Stimulated activated CD8-positive, alpha-beta memory T cell treated with anti-CD3 and anti-CD28 coated beads, Interleukin-15, amount 100 ng/mL, for 1 hour (primary cell): Measurements from ENCODE around the gene SOBP.

Source experiments
- DNase-seq: peaks from one replicate; pipeline ENCODE4 v3.0.0-alpha.2; 2020; ENCODE audit warnings: low read depth

The SOBP gene

DNA sequence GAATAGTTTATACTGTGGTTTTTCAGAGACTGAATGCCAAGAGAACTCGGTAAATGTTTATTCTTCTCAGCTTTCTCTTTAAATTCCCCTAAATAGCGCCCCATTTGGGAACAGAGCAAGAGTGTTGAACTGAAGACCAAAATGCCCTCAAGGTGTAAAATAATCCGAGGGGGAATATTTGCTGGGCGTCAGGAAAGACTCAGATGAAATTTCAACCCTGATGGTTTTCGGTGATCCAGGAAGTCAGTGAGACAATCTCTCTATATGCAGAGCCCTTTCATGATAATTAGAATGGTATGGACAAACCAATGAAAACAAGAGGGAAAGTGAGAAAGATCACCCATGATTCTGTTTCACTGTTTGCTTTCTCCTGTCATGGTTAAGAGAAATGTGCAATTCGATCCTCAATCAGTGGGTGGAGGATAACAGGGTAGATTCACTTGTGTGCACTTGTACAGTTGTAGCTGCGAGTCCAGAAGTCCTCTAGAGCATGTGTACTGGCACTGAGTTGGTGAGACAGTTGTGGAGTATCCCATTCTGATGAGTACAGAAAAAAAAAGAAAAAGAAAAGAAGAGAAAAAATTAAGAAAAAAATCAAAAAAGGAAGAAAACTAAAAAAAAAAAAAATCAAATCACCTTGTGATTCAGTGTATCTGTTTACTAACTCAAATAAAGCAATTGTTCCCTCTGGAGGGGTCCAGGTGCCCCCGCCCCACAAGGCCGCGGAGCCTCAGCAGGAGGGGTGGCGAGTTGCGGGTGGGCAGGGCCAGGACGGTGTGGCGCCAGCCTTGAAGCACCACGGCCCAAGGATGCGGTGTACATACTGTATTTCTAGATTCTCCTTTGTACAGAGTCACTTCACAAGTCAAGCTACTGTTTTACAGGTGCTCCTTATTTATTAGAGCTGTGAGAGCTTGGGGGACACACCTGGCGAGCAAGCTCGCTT lies 169.3 kb downstream of the SOBP start:
- DNase-seq, result no peak

DNA sequence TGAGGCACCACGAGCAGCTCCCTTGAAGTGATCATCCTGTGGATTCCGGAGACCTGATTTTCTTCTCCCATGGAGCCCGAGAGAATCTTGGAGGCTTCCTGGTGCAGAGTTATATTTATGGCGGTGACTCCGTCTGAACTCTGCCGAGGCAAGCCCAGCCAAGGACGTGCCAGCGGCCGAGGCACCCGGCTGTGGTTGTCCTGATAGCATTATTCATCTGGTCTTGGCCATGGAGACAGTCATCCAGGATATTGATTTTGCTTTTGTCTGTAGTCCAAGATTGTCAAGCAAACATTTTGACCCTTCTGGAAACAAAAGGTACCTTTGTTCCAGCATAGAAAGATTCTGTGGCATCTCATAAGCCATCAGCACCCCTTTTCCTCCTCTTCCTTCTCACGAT lies 170.9 kb downstream of the SOBP start:
- no peak for DNase-seq

DNA sequence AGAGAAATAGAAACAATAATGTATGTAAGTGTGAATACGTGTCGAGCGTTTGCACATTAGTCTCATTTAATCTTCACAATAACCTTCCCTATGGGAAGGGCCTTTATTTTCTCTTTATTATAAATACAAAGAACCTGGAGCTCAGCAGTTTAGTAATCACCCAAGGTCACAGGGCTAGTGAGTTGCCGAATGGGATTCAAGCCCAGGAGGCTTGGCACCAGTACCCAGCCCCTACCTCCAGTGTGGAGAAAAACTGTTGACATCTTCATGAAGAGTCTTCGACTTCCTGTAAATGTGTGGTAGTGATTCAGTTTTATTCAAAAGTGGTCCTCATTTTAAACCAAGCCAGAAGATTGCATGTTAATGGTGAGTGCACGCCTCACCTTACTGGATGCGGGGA lies 171.4 kb downstream of the SOBP start:
- no peak for DNase-seq

DNA sequence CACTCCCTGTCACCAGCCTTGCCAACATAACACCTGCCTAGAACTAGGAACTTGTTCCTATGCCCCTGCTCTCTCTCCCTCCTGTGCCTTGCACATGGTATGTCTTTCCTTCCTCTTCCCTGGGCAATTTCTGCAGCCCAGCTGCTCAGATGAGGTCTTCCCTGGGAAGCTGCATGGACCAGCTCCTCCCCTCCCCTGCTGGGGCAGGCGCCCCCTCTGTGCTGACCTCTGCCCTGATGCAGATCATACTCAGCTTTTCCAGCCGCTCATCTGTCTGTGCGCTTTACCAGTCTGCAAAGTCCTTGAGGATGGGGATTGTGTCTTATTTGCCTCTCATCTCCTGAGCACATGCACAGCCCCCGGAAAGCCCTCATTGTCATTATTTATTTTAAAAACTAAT lies 172.4 kb downstream of the SOBP start:
- no peak for DNase-seq

DNA sequence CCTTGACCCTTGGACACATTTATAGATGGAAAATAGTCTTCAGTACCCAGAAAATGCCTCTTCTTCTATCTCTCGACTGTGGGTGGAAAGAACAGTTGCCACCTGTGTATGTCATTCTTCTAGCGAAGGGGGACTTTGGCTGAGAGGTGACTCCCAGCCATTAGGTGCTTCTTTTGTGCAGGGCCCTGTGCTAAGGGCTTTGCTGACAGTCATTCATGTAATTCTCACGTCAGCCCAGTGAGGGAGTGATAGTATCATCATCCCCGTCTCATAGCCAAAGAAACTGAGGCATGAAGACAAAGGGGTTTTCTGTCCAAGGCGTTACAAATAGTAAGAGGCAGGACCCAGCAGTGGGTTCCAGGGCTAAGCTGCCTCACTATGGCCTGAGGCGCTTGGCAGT lies 173.4 kb downstream of the SOBP start:
- DNase-seq, result no peak

DNA sequence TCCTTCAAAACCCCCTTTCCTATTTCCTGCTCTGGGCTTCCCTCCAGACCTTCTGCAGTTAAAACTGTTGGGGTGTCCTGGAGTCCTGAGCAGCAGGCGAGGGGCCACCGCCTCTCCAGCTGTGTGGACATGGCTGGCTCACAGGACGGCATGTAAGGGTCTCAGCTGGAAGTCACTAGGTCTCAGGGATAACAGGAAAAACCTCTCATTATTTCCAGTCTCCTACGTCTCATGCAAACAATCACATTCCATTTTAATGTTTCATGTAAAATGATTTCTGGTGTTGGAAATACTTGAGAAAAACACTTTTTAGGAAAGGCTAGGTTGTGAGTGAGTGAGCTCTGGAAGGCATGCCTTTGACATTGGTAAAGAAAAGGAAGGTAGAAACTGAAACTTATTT lies 175.5 kb downstream of the SOBP start:
- DNase-seq, result no peak

DNA sequence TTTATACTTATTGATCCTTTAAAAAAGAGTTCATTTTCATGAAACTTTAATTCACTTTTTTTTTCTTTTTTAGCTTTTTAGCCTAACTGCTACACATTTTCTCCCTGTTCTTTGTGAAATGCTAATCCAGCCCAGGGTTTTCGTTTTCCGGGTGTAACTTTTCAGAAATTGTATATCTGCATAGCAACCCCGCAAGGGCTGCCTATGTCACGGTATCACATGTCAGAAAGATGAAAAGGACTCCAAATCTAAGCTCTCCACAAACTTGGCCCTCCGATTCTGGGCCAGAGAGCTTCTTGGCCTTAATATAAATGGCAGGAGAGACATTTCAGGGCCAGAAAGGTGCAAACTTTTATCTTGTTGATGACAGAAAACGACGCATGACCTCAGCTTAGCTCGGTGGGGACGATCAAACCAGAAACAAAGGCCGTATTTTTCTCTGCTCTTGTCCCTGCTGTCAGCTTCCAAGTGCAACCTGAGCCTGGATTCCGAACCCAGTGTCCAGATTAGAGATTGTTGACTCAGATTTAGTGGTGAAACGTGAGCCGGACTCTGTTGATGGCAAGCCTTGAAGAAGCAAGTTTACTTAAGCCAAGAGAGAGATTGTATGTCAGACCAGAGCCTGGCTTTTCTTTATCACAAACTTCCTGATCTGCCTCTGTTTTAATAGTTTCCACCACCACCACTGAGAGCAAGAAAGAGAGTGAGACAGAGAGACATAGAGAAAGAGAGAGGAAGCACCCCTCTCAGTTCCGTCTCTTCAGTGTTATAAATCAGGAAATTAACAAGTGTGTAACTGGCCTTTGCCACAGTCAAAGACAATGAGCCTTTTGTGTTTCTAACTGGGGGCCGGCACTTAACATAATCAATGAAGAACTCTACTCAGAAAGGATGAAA lies 176.4 kb downstream of the SOBP start:
- DNase-seq, result no peak

DNA sequence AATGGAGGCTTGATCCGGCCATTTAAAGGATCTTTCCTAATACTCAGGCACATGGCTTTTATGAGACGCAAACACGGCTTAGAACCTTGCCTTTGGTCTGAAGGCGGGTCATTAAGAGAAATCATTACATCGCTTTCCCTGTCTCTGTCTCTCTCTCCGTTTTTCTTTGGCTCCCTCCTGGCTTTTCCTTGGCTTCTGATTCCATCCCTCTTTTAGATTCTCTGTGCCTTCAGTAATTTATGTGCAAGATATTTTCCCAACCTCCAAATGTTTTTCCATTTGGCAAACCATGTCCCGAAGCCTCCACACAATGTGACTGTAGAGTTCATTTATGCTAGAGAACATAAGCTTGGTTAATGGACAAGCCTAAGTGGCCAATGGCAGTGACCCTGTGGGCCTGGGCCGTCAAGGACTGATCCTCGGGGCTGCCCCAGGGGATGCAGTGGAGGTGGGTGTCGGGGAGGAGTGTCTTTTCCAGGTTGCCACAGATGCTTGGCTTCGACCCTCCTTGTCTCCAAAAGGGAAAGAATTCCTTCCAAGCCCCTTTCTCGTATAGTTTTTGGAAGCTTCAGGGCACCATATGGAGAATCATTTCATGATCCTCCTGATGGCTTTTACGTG lies 177.2 kb downstream of the SOBP start:
- DNase-seq, result no peak

DNA sequence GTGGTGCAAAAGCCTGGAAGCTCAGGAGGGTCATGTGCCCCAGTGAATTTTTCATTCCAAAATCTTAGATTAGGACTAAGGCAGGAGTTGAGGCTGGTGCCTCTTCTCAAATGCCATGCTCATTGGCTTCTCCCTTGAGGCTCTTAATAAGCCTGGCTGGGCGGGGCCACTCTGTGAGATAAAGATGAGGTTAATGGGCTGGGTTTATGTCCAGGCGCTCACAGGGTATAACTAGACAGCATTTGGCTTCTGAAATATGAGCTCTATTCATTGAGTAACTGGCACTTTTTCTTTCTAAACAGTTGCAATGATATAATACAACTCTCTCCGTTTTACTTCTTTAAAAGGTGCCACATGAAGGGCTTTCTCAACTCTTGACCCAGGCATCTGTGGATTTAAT lies 177.9 kb downstream of the SOBP start:
- no peak for DNase-seq

DNA sequence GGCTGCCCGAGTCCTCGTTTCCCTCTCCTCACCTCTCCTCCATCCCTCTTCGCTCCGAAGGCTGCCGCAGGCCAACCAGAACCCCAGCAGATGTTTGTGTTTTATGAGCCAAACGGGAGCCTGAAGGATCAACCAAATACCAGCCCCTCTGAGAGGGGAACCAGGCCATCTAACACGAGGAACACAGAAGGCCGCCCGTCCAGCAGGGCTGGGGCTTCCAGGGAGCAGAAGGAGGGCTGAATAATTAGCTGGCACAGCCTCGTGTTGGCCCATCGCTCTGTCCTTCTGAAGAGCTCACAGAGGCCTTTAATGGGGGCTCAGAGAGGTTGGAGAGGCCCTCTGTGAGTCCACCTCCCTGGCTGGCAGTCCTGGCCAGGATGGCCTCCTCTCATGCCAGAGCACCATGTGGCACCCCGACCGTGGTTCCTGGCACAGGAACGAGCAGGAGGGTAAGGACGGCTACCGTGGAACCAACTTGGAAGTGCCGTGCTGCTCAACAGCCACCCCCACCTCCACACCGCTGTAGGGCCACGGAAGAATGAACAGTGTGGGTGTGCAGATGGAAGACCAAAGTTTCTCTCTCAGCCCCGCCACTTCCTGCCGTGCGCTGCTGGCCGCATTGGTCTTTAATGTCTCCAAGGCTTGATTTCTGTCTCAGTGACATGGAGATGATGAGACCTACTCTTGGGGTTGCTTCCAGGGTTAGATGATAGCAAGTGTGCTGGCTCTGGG lies 179.0 kb downstream of the SOBP start:
- no peak for DNase-seq

DNA sequence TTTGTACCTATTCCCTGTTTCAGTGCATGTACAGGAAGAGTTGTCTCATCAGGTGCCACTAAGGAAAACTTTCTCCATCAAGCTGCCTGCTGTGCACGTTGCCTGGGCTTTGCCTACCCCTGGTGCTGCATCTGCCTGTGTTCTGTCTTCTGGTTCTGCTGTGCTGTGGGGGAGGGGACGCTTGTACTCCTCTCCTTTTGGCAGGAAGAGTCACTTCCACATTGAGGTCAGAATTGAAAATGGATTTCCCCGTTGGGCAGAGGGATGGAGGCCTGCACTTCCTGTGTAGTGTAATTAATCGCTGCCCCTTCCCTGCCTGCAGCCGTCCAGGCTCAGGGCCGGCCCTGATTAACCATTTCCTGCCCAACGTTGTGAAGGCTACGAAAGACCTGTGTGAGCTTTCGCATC lies 180.9 kb downstream of the SOBP start:
- no peak for DNase-seq

DNA sequence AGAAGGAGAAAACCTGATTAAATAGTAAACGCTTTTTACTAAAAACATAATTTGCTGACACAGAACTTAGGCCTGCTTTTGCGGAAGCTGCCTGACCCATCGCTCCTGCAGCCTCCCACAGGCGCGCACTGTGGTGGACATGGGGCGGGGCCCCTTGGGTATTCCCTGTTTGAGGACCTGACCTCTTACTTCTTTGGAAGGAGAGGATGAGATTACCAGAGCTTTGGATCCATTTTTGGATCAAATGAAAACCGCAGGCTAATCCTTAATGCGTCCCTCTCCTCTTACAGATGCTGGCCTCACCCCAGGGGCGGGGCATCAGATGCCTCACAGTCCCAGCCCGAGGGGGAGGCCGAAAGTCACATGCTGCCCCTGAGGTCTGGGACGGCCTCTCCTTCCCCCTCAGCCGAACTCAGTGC lies 183.2 kb downstream of the SOBP start:
- no peak for DNase-seq

DNA sequence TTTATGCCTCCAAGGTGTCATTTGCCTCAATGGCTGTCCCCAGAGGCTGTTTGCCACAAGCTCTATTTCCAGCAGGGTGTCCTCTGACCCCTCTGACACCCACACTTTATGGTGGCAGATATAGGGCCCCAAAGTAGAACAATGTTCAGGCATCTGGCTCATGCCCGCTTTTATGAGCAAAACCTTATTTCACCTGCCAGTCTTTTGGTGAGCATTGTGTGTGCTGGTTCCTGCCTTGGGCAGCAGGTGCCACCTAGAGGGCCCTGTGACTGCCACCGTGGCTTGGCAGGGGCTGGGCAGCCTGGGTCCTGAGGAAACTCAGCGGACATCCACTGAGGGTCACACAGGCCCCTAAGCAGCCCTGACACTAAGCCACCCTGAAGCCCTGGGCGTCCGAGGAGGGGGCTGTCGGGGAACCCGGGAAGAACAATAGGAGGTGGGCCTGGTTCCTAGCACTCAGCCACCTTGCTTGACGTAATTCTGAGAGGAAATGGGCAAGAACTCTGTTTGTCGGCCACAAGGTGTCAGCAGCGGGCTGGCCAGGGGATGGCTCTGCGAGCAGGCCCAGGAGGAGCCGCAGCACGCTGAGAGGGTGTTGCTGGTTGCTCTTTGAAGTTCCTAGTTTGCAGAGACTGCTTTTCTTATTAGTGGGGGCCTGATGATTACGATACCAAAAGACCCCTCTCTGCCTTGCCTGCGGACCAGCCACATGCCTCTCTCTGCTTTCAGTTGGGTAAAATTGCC lies 185.2 kb downstream of the SOBP start:
- peak; percentile 74 for DNase-seq

DNA sequence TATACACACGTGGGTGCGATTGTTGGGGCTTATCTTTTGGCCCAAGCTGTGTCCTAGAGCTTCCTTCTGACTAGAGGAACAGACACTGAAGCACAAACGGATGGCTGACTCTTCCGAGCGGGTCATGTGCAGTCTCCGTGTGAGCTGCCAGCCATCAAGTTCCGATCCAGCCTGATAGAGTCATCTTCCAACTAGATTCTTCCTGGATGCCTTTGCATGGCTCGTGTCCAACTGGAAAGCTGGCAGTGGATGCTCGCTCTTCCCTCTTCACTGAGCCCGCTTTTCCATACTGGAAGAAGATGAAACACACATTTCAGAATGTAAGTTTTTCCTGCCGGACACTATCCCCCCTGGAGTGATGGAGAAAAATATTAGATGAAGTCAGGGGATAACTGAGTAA lies 186.1 kb downstream of the SOBP start:
- DNase-seq, result no peak

DNA sequence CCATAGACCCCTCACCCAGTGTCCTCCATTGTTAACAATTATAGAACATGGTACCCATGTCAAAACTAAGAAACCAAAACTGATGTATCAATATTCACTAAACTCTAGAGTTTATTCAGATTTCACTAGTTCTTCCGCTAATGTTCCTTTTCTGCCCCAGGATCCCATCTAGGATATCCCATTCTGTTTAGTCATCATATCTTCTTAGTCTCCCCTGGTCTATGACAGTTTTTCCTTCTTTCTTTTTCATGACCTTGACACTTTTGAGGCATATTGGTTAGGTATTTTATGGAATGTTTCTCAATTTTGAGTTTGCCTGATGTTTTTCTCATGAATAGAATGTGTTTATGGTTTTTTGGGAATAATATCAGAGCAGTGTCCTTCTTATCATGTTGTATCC lies 187.5 kb downstream of the SOBP start:
- no peak for DNase-seq

DNA sequence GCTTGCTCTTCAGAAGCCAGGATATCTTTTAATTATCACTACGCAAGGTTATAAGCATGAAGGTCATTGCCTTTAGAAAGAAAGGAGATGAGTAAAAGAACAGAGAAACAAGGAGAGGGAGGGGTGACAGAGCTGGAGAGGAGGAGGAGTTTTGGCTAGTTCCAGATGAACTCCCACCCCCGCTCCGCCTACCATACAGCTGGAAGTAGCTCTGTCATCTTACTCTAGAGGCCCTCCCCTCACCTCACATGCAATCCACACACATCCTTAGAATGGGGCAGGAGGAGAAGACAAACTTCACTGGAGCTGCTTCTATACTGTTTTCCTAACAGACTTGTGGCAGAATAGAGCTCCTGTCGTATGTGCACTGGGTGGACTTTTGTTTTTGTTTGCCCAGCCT lies 189.5 kb downstream of the SOBP start:
- DNase-seq, result no peak

DNA sequence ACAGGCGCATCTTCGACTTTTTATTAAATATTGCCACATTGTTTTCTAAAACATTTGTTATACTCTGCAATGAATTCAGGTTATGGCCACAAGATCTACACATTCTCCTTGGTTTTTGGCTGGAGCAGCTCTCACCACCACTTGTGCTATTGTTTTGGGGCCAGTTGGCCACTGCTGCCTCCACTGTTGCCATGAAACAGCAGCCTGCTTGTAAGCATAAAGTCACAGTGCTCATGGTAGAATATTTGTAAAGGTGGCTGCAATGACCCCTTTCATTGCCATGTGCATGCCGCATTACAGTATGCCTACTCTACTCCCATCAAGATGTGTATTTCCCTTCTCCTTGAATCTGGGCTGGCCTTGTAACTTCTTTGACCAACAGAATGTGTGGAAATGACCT lies 192.8 kb downstream of the SOBP start:
- DNase-seq, result no peak

DNA sequence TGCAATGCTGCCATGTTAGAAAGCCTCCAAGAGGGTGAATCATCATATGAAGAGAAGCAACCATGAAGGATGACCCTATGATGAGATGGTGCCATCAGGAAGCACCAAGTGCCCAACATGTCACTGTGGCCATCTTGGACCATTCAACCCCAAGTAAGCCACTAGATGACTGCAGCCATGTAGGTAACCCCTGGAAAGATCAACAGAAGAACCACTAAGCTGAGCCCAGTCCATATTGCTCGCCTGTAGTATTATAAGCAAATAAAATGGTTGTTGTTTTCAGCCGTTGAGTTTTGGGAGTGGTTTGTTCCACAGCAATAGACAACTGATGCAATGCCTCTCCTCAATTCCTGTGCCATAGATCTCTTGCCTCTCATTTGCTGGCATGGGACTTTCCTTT lies 193.3 kb downstream of the SOBP start:
- DNase-seq, result no peak

DNA sequence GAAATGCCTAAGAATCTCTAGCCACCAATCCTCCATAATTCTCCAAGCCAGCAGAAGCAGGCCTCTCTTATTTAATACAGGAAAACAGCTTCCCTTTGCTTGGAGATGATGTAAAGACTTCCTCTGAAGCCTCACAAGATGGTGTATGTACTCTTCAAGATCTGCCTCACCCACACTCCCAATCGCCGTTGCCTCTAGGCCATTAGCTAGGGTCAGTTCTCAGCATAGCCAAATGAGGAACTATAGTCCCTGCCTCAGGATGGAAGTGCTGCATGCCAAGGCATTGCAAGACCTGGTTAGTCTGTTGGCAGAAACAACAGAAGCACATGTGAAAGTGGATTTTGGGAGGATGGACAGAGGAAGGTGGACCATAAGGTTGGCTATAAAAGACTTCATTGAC lies 195.1 kb downstream of the SOBP start:
- DNase-seq, result no peak

DNA sequence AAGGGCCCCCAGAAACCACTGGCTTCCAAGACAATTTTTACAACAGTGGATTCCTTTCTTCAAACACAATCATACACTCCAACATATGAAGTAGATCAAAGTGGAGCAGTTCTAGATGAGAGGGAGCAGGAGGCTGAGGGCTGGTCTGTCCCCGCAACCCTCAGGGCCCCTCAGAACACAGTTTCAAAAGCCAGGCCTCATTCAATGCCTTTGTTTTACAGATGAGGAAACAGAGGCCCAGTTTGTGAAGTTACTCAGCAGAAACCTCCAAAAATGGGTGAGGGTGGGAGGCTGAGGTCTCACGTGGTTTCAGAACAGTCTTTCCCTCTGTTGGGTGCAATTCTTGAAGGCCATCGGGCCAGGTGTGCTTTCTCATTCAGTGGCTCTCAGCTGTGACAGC lies 199.3 kb downstream of the SOBP start:
- DNase-seq, result no peak

DNA sequence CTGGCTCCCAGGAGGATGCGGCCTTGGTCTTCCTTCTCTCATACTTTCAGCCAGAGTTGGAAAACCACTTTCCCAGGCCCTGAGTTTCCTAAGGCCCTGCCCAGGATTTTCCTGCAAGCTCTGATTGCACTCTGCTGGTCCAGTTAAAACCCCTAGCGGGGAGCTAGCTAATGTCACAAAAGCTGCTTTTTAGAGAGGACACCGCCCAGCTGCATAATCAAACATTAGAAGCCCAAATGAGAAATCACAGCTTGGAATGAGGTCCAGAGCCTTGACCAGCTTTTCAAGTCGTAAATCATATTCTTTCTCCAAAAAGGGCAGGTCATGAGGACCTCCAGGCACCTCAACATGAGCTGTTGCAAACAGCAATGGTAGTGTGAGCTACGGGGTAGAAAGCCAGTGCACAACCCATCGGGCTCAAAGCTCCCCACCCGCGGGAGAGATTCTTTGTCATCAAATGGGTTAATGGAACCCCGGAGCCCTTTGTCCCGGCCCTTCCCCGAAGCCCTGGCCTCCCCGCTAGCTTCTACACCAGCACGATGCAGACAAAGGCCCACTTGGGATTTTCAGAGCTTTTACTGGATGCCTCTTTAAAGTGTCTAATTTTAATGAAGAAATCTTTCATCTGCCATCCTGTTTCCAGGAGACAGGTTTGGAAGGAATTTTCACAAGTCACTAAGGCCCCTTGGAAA lies 200.2 kb downstream of the SOBP start:
- no peak for DNase-seq
